GM21390 (cell line): ENCODE data around the gene FXYD6.

Experiments used
- ATAC-seq: cut with Tn5 transposase; IDR thresholded peaks from one replicate; pipeline ENCODE4 v1.9.1; 2021; ENCODE audit not compliant: unreplicated experiment

The FXYD6 gene

DNA sequence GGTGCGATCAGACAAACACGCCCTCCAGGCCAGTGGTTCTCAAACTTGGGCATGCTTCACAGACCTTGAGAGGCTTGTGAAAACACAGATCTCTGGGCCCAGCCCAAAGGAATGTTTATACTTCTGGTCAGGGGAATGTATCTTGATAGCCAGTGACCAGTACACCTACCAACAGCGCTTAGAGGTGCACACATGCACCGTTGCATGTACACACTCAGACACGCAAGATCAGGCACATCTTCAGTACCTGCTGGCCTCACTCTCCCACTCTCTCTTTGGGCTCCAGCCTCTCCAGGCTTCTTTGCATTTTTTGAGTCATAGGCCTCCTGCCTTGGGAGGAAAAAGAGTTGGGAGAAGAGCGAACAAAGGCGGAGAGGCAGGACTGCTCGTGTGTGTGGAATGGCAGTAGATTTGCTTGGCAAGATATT lies 11.7 kb upstream of the FXYD6 start:
- no peak for ATAC-seq

DNA sequence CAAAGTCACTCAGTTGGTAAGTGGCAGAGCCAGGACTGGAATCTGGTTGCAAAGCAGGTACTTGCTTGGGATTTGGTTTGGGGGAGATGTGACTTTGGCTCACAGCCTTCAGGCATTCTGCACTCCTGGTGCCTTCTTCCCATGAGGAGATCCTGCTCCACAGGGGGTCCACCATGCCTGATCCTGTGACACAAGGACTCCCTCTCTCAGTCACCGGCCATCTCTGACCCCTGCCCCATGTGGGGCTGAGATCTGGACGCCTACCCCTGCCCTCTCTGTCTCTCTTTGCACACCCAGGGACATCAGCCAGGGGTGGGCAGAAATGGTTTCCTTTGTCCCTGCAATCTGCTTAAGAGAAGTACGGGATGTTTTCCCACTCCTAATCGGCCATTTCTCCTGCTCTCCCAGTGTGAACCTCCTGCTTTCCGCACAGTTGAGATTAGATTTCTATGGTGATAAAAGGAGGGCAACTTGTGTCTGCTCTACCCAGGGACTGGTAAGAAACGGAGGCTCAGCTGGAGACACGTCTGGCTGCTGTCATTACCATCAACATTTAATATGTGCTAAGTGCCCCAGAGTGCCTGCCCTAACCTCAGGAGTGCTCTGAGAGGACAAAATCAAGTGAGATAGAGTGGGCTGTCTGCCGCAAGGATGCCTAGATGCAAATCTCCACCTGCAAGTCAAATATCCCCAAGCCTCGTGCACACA lies 11.1 kb upstream of the FXYD6 start:
- ATAC-seq = no peak

DNA sequence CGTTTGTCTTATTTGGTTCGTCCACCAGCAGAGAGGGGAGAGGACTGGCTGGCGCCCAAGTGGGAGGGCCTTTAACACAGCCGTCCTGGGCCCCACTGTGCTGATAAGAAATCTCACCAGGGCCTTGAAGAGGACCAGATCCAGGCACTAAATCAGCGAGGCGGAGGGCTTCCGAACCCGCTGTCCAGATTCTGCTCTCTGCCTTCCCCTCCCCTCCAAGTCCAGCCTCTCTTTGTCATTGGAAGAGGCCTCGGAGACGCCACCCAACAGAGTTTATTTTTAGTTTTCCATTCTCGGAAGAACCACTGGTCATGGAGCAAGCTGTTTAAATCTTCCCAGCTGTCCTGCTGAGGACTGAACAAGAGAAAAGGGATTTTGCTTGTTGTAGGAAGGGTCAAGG lies 9.3 kb upstream of the FXYD6 start:
- ATAC-seq = no peak

DNA sequence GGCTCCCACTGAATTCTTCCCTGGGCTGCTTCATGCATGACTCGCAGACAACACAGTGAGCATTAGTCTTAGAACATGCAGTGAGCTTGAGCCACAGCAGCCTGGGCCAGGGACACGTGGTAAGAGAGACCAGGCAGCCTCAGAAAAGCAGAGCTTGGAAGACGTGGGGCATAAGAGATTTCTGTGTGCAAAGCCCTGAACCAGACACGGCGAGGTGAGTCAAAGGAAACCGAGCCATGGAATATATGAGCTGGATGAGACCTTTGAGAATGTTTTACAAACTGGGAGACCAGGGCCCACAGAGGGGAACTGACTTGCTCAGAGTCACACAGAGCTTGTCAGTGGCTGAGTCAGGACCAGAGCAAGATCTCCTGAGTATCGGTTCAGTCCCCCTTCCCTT lies 8.5 kb upstream of the FXYD6 start:
- no peak for ATAC-seq

DNA sequence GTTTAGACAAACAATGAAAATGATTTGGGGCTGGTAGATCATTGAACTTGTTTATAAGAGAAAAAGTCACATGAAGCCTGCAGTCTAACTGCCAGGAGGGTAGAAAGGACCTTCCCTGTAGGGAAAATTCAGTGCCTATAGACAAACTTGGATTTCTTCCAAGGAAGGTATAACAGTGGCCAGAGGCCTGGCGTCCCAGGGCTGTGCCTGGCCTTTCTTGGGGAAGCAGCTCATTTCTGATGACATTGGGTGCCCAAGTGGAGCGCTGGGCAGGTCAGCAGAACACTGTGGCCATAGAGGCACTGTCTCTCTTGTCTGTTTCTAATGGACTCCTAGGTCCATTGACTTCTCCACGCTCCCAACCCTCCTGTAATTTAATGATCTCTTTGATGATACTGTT lies 6.6 kb upstream of the FXYD6 start:
- no peak for ATAC-seq

DNA sequence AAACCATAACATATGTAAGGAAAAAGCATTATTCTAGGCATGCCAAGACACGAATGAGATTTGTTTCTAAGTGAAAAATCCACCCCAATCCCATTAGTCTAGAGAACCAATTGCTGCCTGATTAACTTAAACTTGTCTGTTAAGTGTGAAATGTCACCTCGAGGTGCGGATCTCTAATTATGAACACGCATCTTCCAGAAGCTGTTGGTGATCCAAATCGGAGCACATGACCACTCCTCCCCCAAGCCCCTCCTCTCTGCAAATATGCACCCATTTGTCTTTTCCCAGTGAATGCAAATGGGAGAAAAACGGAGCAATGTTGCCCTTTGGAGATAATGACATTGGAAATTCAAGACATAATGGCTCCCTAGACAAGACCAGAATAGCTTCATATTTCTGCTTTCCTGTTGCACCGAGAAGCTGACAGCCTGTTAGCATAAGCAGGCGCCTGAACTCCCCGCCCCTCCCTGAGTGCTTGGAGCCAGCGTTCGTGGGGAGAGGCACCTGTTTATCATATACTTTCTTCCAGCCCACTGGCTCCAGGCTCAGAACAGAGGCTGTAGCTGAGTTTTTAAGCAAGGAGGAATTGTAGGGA lies 6.0 kb upstream of the FXYD6 start:
- ATAC-seq = no peak

DNA sequence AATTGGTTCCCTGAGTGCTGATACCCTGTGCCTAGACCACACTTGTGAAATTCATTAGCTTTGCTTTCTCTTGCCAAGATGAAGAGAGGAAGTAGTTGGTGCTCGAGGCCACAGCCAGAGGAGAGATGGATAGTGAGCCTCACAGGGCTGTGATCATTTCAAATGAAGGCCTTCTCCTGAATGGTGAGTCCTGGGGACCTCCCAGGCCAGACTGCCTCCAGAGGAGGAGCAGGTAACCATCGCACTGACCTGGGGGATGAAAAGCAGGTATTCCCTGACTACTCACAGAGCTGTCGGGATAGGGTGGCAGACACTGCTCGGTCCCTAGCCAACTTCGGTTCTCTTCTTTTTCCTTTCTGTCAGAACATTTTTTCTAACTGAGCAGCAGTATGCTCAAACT lies 4.8 kb upstream of the FXYD6 start:
- ATAC-seq = no peak

DNA sequence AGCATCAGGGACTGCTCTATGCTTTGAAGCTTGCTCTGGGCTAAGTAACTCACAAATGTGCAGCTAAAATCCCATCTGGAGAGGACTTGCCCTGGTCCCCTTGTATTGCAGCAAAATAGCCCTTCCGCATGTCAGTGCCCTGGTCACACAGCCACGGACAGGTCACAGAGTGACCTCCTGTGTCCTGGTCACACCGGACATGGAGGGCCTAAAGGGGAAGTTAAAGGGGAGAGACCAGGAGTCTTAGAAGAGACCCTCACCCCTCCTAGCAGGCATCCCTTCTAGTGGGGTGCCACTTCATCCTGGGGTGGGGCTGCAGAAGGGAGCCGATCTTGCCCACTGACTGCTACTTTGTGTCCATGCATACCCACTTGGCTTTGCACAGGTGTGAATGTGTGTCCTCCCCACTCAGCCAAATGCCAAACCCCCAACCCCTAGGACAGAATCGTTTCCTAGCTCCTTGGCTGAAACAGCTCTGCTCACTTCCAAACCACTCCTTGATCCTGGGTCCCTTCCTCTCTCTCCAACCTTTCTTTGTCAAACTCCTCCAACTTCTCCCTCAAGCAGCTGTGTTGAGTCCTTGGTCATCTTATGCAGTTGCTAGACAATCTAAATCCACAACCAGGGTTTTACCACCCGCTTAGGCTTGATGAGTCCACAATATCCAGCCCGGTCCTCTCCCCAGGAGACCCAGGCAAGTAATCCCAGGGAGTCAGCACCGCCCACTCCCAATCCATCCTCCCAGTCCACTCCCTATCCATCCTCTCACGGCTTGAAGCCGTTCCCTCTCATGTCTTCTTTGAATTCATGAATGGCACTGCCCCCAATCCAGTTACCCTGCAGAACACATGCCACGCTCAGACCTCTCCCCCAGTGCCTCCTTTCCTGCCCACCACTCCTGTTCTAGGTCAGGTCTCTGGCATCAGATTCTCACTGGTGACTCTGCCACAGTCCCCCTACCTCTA lies 3.3 kb upstream of the FXYD6 start:
- no peak for ATAC-seq

DNA sequence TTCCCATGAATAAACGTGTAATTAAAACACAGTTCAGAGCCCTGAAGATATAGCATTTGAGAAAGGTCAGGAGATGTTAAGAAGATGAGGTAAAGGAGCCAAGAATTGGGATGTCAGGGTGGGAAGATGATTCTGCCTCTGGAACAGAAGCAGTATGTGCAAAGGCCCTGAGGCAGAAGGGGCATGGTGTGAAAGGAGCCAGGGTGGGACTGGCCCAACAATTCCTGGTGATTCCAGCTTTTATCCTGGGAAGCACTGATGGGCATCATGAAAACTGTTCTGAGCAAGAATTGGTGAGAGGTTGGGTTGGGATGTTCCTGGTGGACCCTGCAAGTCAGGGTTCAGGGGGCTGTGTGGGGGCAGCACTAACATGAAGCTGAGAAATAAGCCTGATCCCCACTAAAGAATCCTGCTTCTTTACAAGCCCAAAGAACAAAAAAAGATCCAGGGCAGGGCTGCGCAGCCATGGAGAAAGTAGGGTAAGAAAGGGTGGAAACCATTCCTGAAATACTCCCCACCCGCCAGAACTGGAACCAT lies 2.5 kb upstream of the FXYD6 start:
- ATAC-seq = no peak

DNA sequence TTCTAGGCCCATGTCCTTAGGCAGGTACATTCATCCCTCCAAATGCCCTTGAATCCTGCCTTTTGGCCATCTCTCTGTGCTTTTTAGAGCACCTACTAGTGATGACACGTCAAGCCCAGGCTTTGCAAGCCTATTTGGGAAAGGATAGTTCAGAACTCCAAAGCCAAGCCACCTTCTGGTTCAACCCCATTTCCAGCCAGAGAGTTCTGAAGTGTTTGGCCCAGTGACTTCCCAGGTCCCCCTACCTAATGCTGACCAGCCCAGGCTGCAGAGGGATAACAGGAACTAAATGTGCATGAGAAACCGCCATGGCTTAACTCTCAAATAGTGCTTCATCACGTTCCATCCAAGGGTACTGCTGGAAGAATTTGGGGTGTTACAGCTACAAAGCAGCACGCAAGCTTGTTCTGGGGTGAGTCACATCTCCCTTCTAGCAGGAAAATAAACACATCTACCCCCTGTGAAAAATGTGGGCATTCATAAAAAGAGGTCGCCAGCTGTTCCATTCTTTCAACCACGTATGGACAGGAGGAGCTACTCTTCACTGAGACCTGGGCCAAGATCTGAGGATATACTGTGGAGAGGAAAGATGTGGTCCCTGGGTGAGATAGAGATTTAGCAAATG lies 2.0 kb upstream of the FXYD6 start:
- no peak for ATAC-seq

DNA sequence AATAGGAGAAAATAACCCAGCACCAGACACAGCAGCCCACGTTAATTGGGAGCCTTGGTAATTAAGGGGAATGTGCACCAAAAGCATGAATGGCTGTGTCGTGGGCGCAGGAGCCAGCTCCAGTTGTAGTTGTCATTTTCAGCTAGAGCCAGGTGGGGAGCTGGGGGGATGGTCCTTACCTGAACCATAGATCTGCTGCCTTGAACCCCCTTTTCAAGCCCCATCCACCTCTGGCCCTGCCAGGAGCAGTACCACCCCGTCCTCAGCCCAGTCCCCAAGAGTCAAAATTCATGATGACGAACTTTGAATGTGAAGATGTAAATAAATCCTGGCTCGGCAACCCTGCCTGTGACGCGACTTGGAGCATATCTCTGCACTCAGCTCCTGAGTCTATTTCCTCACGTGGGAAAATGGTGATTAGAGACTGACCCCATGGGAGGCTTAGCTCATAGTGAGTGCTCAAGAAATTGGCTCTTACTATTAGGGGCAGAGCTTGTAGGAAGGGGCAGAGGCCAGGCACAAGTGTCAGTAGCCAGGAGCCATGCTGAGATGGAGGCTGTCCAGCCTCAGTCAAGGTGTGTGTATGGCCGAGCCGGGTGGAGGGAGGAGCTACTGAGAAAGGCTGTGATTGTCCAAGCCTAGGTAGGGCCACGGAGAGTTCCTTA lies 794 bp upstream of the FXYD6 start:
- no peak for ATAC-seq

DNA sequence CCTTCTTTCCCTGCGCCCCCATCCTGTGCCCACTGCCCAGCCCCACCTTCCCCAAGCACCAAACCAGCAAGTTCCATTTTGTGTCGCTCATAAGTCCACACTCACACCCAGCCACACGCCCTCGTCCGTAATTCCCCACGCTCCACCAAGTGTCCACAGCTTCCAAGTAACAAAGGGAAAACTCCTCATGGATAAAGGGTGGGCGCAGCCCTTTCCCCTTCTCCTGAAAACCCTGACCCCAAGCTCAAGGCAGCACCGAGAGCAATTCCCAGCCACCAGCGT lies 458 bp downstream of the FXYD6 start:
- ATAC-seq = no peak

DNA sequence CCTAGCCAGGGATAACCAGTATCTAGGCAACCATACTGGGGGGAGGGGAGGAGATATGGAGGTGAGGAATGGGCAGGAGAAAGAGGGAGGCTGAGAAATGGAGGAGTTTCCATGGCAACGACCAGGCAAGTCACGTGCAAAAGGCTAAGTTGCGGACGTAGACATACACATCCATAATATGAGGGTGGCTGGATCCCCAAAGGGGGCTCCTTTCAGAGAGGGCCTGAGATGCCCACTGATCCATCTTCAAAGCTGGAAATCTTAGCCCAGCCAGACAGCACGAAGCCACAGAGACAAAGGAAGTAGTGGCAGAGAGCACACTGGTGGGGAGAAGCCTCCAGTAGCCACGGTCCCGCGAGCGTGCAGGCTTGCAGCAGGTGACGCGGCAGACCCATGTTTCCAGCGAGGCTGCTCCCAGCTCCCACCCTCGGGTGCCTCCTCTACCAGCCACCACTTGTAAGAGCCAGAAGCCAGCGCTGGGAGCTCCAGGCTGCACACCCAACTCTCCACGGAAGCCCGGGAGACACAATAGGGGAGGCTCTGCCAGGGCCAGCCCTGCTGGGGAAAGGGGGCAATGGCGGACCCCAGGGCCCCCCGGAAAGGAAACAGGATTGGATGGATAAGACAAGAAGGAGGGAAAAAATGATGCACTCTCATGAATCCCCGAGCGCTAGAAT lies 938 bp downstream of the FXYD6 start:
- no peak for ATAC-seq

DNA sequence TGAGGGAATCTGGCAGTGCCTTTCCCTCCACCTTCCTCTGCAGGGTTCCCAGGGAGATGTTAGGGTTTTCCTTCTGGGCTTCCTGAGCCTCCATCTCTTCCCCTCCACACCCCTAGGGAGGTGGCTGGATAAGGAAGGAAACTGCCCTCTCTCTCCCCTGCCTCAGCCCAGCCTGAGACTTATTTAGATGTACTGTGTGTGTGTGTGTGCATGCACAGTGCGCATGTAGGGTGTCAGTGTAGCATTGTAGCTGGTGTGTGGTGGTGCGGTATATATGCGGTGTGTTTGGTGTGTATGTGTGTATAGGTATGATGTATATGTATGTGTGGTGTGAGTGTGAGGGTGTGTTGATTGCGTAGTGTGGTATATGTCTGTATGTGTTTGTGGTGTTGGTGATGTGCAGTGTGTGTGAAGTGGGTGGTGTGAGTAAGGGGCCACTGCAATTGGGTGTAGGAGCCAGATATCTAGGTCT lies 1.5 kb downstream of the FXYD6 start:
- no peak for ATAC-seq

DNA sequence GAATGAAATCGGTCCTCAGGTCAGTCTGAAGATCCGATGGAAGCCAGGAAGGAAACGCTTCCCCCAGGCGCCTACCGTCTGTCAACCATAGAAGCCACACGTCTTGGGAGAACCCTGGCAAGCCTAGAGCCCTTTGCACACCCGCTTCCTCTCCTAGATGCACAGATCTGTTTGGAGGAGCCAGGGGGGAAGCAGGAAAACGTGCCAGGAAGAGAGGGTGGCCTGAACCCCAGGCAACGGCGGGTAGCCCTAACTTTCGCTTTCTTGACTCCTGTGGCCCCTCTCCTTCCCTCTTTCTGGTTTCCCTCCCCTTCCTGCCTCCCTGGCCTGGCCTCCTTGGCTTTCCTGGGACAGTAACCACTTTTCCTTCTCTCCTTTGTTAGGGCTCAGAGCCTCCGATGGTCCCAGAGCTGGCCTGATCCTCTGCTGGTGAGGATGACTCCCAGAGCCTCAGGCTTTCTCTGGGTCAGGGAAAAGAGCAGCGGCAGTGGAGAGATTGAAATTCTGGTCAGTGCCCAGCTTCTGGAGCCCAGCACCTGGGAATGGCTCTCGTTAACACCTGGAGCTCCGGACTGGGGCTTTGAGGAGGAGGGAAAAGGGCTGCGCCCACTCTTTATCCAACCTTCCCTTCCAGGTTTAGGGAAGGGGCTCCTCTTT lies 2.1 kb downstream of the FXYD6 start:
- no peak for ATAC-seq

DNA sequence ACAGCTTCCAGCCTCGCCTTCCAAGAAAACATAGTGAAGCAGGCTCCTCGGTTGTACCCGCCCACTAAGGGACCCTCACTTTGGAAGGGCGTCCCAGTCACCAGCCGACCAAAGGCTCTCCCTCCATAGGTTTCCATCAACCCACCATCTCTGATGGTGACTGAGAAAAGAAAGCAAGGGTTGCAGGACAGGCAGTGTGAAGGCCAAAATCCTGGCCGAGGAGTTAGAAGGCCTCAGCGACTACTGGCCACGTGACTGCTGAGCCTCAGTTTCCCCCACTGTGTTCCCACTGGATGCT lies 2.7 kb downstream of the FXYD6 start:
- no peak for ATAC-seq

DNA sequence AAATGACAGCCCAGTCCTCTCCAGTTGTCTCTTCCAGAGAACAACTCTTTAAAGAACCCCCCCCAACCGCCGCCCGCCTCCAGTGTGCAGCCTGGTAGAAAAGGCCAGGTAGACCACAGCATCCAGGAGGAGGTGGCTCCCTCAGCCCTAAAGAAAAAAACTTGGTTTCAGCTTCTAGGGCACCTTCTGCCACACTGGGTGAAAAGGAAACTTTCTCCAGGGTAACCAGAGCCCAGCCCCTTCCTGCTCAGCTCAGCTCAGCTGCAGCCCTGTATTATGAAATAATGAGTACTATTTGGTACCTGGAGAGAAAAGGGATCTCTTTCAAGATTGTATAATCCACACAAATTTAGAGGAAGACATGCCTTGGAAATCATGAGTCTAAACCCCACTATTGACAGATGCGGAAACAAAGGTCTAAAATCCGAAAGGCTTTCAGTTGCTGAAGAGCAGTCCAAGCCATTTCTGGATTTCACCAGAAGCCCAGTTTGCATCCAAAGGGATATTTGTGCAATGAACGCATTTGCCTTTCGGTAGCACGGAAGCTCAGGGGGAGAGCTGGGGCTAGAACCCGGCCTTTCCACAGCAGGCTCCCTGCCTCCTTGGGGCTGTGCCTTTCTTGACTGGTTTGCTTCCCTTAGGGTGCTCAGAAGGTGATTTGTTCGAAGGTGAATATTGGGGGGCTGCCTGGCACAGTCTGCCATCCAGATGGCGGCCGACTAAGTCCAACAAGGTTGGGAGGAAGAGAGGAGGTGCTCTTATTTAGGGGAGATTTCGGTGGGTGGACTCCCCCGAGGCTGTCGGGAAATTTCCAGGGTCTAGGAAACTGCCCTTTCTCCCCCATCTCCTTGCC lies 3.3 kb downstream of the FXYD6 start:
- no peak for ATAC-seq

DNA sequence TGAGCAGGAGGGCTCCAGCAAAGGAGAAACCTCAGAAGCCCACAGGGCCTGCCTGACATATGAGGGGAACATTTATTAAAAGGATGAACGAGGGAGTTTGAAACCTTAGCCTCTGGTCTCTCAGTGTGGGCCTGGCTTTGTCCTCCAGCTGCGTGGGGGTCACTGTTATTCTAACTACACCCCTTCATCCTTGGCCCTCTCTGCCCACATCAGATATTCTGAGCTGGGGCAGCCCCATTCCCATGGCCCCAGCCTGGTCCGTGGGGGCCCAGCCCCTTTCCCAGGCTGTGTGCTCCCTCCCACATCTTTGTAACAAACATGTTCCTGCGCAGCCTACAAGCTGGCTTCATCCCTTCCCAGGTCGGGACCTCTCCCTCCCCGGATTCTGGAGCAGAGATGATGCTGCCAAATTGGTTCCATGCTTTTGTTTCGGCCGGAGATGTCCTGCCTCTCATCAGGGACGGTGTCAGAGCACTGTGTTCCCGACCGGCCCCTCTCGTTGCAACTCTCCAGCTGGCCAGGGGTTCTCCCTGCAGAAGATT lies 4.0 kb downstream of the FXYD6 start:
- no peak for ATAC-seq

DNA sequence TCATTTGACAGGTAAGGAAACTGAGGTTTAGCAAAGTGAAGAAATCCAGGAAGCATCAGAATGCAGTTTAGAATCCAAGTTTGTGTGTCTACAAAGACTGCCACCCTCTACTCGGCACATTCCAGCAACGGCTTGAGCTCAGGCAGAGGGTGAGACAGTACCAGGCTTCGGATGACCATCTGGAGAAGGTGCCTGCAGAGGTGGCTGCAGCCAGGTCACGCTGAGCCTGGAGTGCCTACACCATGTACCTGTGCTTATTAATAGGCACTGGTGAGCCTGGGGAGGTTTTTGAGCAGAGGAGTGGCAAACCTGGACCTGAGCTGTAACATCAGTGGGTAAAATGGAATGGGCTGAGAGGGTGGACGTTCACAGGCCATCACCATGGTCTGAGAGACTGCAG lies 4.7 kb downstream of the FXYD6 start:
- ATAC-seq = no peak
